ENCODE results near the gene PRC1.

DNA sequence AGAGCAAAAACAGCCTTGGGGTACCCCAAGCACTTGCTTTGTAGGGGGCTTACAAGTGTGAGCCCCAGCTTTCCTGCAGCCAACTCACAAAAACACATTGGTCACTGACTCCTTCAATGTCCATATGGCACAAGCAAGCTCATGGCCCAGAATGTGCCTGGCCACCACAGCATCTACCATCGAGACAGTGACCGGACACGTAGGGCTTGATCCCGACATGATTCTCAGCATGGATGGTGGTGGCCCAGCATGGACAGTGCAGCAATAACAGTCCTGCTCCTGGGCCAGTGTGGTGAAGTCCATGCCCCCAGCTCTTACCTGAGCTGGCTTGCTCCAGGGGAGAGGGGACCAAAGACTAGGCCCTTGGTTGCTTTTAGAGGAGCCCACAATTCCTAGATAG is 53.3 kb downstream of the PRC1 start:
- TF ChIP-seq KLF6 (CRISPR knock-in tag; IDR thresholded peaks at IDR 0.05) (no peak), MXD4 (CRISPR knock-in tag; IDR thresholded peaks at IDR 0.05) (no peak)

Measured in HepG2 (cell line).